GM23248 (cell line): ENCODE results near the gene UBTD2. TPM values are rescaled to one million over a fixed set of nuclear protein-coding genes. Genes with fewer than 3 reads are reported as not detected.
A peak's percentile ranks its signal among the peaks of the same experiment; 100 is the strongest.

Source experiments
- DNase-seq: peaks from one replicate; pipeline ENCODE4 v3.0.0-alpha.2; 2015
- H2AFZ ChIP-seq: fragments of 200-600 bp; sonication (generic); 2 replicates; pipeline ENCODE4 v1.6.1; 2016; ENCODE audit warnings: antibody characterized with exemption
- H3F3A ChIP-seq: fragments of 200-600 bp; sonication (generic); 2 replicates; pipeline ENCODE4 v1.6.1; 2016; ENCODE audit warnings: mild to moderate bottlenecking, antibody characterized with exemption, mixed run types; ENCODE audit not compliant: insufficient read depth
- H3K27ac ChIP-seq: fragments of 200-600 bp; sonication (generic); 2 replicates; pipeline ENCODE4 v1.5.1; 2016; ENCODE audit warnings: mild to moderate bottlenecking
- H3K27me3 ChIP-seq: fragments of 200-600 bp; sonication (generic); replicated peaks from 2 replicates; pipeline ENCODE4 v1.6.1; 2016; ENCODE audit warnings: mild to moderate bottlenecking; ENCODE audit not compliant: insufficient read depth
- H3K36me3 ChIP-seq: fragments of 200-600 bp; sonication (generic); 2 replicates; pipeline ENCODE4 v1.6.1; 2016; ENCODE audit warnings: low read depth, mild to moderate bottlenecking
- H3K4me1 ChIP-seq: fragments of 200-600 bp; sonication (generic); 2 replicates; pipeline ENCODE4 v1.6.1; 2016; ENCODE audit warnings: mild to moderate bottlenecking; ENCODE audit not compliant: insufficient read depth
- H3K4me2 ChIP-seq: fragments of 200-600 bp; sonication (generic); one replicate; pipeline ENCODE4 v1.6.1; 2016; ENCODE audit warnings: mild to moderate bottlenecking; ENCODE audit not compliant: unreplicated experiment
- H3K4me3 ChIP-seq: fragments of 200-600 bp; sonication (generic); 2 replicates; pipeline ENCODE4 v1.5.1; 2016; ENCODE audit warnings: mild to moderate bottlenecking
- H3K79me2 ChIP-seq: fragments of 200-600 bp; sonication (generic); 2 replicates; pipeline ENCODE4 v1.6.1; 2016; ENCODE audit warnings: mild to moderate bottlenecking; ENCODE audit not compliant: insufficient read depth
- H3K9ac ChIP-seq: fragments of 200-600 bp; sonication (generic); 2 replicates; pipeline ENCODE4 v1.6.1; 2016; ENCODE audit warnings: mild to moderate bottlenecking
- H3K9me2 ChIP-seq: fragments of 200-600 bp; sonication (generic); 2 replicates; pipeline ENCODE4 v1.6.1; 2016; ENCODE audit warnings: mixed run types, mild to moderate bottlenecking, moderate library complexity; ENCODE audit not compliant: insufficient read depth
- H3K9me3 ChIP-seq: fragments of 200-600 bp; sonication (generic); one replicate; pipeline ENCODE4 v1.6.1; 2017; ENCODE audit warnings: low read depth
- H4K20me1 ChIP-seq: fragments of 200-600 bp; sonication (generic); 2 replicates; pipeline ENCODE4 v1.6.0; 2016; ENCODE audit not compliant: insufficient read depth
- EZH2 ChIP-seq: fragments of 200-600 bp; sonication (generic); IDR thresholded peaks from 2 replicates; pipeline ENCODE4 v1.6.1; 2018; ENCODE audit warnings: antibody characterized with exemption, mild to moderate bottlenecking; ENCODE audit not compliant: insufficient read depth, poor library complexity, severe bottlenecking
- EZH2phosphoT487 ChIP-seq: fragments of 200-600 bp; sonication (generic); IDR thresholded peaks from 2 replicates; pipeline ENCODE4 v1.6.1; 2018; ENCODE audit warnings: antibody characterized with exemption, moderate library complexity, mild to moderate bottlenecking, low read depth; ENCODE audit not compliant: insufficient read depth
- WGBS, 2 experiments: methylation state at CpG; one replicate each; pipeline ENCODE4 v1.1.6; 2015 to 2017; ENCODE audit warnings: low lambda C conversion rate in 2 of 2, low coverage in 1 of 2; ENCODE audit errors: missing lambda C conversion rate in 2 of 2; 5-methylcytosine and 5-hydroxymethylcytosine counted together
- in situ Hi-C: fragments of 300-500 bp; cut with MboI; formaldehyde crosslinking; loops from 2 replicates; pipeline ENCODE4 v1.15.0; 2020
- polyA plus RNA-seq: library from polyadenylated mRNA; unstranded; fragments of >200 nt; fragmentation: Nextera tagmentation; extraction: Ambion mirVana; gene quantifications from 2 replicates; pipeline ENCODE4 v1.2.1, GENCODE V29; 2016
- total RNA-seq: library from RNA; depleted of rRNA; stranded (reverse); fragments of >200 nt; shearing (Covaris generic); gene quantifications from 2 replicates; pipeline ENCODE4 v1.2.3, GENCODE V29; 2014

The UBTD2 gene
- total and polyA plus RNA-seq, 2 experiments from 2014 or later: 17.3 to 41.4 TPM

DNA sequence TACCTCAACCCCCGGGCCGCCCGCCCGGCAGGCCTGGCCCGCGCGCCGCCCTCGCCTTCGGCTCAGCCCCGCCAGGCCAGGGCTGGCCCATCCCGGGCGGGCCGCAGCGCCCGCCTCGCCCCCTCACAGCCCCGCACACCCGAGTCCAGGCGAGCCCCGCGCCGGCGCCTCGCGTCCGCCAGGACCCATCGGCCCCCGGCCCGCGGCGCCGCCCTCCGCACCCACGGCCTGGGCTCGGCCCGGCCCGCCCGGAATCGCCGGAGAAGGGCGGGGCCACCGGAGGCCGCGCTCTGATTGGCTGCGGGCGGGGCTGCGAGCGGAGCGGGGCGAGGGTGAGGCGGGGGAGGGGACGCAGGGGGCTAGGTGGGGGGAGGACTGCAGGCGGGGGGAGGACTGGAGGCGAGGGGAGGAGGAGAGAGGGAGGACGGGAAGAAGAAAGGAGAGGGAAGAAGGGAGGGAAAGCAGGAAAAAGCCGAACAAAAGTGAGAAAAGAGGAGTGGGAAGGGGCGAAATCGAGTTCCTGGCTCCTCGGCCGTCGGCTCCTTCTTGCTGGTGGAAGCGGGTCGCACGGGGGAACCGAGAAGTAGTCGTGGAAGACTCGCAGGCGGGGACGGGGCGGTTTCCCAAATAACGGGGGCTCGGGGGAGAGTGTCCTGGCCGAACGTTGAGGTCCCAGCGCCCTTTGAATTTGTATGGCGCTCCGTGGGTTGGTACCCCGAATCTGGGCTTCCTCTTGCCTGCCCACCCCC, 472 bp upstream of the UBTD2 start:
- Histone ChIP-seq H3K36me3 (no peaks in the 10 kb centered on the region), H3K79me2 (peaks cover 42% of the 10 kb centered on the region), H4K20me1 (no peaks in the 10 kb centered on the region), H3F3A (peaks cover 40% of the 10 kb centered on the region), H3K9me3 (no peaks in the 10 kb centered on the region), H3K9ac (peak overlapping the region; percentile 89), H3K4me3 (peak overlapping the region; percentile 93), H3K27ac (peak overlapping the region; percentile 82), H3K27me3 (no peaks in the 10 kb centered on the region), H3K9me2 (no peaks in the 10 kb centered on the region), H2AFZ (peak overlapping the region; percentile 90), H3K4me2 (peak overlapping the region; percentile 82), H3K4me1 (peaks cover 27% of the 10 kb centered on the region)
- in situ Hi-C loops: no loop called here
- TF ChIP-seq EZH2: no peak
- no peak for TF ChIP-seq EZH2phosphoT487
- WGBS, 2 experiments: 2 to 3% methylated on average over 18 to 78 of the region's 79 CpGs
- DNase-seq: peak; percentile 92

DNA sequence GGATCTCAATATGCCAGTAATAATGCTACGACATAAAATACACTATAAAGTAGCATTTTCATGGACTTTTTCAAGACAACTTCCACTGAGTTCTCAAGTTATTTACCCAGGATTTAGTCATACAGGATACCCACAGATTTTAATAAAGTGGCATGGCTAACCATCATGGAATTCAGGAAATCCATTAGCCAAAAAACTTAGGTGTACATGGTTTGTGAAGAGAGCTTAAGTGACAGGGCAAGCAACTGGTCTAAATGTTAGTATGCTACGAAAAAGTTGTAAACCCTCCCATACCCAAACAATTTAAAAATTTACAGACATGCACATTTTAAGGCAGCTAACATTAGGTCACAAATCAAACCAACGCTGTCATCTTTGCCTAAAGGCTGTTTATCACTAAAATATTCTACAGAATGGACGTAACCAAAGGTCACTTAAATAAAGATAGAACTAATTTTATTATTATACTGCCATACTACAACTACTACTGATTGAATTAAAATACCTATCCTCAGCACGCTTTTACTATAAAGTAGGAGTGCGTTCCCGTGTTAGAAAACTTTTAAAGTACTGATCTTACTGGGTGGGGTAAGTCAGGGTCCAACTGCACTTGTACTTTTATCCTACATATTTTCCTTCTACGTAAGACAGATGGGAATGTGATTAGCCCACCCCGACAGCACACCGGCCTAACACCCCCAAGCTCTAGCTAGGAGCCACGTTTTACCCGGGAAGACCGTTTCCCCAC, 1.1 kb downstream of the UBTD2 start:
- Histone ChIP-seq H3K9ac (peak overlapping the region; percentile 89), H4K20me1 (no peaks in the 10 kb centered on the region; the same call in 1 of the 2 replicates), H3K9me2 (no peaks in the 10 kb centered on the region), H3K79me2 (peaks cover 58% of the 10 kb centered on the region), H3F3A (peaks cover 40% of the 10 kb centered on the region), H2AFZ (peak overlapping the region; percentile 69), H3K27me3 (no peaks in the 10 kb centered on the region), H3K36me3 (no peaks in the 10 kb centered on the region), H3K4me3 (peak overlapping the region; percentile 93), H3K9me3 (no peaks in the 10 kb centered on the region), H3K4me2 (peak overlapping the region; percentile 93), H3K27ac (peak overlapping the region; percentile 82), H3K4me1 (peaks cover 27% of the 10 kb centered on the region)
- peak; percentile 67 for DNase-seq
- no peak for TF ChIP-seq EZH2phosphoT487
- TF ChIP-seq EZH2: no peak
- in situ Hi-C loops: no loop called here
- 1 to 2% methylated on average over 13 of the region's 13 CpGs for WGBS, 2 experiments

DNA sequence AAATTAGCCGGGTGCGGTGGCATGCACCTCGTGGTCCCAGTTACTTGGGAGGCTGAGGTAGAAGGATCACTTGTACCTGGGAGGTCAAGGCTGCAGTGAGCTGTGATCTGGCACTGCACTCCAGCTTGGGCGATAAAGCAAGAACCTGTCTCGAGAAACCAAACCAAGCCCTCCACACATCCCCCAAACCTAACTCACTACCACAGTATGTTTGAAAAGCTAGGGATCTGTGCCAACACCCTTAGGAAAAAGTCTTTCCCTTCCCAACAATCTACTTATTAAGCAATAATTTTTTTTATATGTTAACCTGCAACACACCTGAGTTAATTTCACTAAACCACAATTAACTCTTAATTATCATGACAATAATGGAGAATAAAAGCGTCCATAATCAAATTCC, 2.2 kb downstream of the UBTD2 start:
- Histone ChIP-seq H3K36me3 (no peaks in the 10 kb centered on the region), H3K79me2 (peaks cover 69% of the 10 kb centered on the region), H3K9me3 (no peaks in the 10 kb centered on the region), H3K27me3 (no peaks in the 10 kb centered on the region), H4K20me1 (no peaks in the 10 kb centered on the region; the same call in 1 of the 2 replicates), H2AFZ (no peak overlapping the region), H3K4me3 (peak overlapping the region; percentile 93), H3K9me2 (no peaks in the 10 kb centered on the region), H3K4me2 (peak overlapping the region; percentile 93), H3F3A (peaks cover 40% of the 10 kb centered on the region), H3K27ac (peak overlapping the region; percentile 82), H3K4me1 (peaks cover 30% of the 10 kb centered on the region), H3K9ac (peak overlapping the region; percentile 89)
- DNase-seq: peak; percentile 13
- TF ChIP-seq EZH2: no peak
- in situ Hi-C loops: no loop called here
- 71 to 79% methylated on average over 6 of the region's 6 CpGs for WGBS, 2 experiments

DNA sequence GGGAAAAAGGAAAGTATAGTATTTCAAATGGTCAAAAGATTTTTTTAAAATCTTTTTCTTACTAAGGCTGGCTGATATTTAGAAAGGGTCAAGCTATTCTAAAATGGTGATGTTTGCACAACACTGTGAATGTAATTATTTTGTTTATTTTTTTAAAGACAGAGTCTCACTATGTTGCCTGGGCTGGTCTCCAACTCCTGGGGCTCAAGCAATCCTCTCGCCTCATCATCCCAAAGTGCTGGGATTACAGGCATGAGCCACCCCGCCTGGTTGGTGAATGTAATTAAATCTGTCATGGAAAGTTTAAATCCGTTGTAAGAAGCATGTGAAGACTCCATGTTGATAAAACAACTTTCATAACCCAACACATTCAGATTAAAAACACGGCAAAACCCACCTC, 2.6 kb downstream of the UBTD2 start:
- Histone ChIP-seq H3F3A (peaks cover 40% of the 10 kb centered on the region), H2AFZ (no peak overlapping the region), H3K27ac (peak overlapping the region; percentile 82), H3K9ac (peak overlapping the region; percentile 89), H3K27me3 (no peaks in the 10 kb centered on the region), H3K4me3 (peak overlapping the region; percentile 93), H3K9me3 (no peaks in the 10 kb centered on the region), H3K36me3 (no peaks in the 10 kb centered on the region), H3K4me2 (peak overlapping the region; percentile 93), H3K9me2 (no peaks in the 10 kb centered on the region), H3K79me2 (peaks cover 73% of the 10 kb centered on the region), H4K20me1 (no peaks in the 10 kb centered on the region; the same call in 1 of the 2 replicates), H3K4me1 (peaks cover 35% of the 10 kb centered on the region)
- no peak for TF ChIP-seq EZH2
- TF ChIP-seq EZH2phosphoT487: no peak
- in situ Hi-C loops: no loop called here
- WGBS, 2 experiments: 28 to 31% methylated on average over 4 of the region's 4 CpGs
- DNase-seq: peak; percentile 89
